Occipital lobe (tissue), 2 donors: ENCODE results near the gene PDE3A. TPM values are rescaled to one million over a fixed set of nuclear protein-coding genes. Genes with fewer than 3 reads are reported as not detected.

Source experiments
- DNase-seq: peaks from one replicate; lab custom pipeline; 2025; lab: John Stamatoyannopoulos, UW
- total RNA-seq: library from RNA; depleted of rRNA; stranded (reverse); fragments of >200 nt; gene quantifications from one replicate; pipeline ENCODE4 v1.2.3, GENCODE V29; 2014

PDE3A gene
- total RNA-seq, 1 donor from 2014 or later, result 7.8 TPM

DNA sequence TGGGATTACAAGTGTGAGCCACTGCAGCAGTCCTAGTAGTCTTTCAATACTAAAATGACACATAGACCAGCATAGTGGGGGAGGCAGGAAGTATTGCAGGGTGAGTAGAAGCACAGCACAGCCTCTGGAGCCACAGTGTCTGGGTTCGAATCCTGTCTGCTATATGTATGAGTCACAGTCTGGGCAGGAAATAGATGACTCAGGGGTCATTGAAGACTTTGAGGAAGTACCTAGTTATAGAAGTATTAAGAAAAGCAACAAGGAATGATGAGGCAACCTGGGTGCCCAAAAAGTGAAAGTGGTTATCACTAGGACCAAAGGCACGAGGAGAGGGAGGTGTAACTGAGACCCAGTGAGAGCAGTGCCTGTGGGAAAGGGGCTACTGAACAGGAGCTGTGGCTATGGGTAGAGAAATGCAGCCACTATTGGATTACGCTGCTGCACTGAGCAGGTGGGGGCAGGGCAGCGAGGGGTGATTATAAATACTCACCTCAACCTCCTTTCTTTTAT is 124.0 kb downstream of the PDE3A start:
- DNase-seq, result no peak

DNA sequence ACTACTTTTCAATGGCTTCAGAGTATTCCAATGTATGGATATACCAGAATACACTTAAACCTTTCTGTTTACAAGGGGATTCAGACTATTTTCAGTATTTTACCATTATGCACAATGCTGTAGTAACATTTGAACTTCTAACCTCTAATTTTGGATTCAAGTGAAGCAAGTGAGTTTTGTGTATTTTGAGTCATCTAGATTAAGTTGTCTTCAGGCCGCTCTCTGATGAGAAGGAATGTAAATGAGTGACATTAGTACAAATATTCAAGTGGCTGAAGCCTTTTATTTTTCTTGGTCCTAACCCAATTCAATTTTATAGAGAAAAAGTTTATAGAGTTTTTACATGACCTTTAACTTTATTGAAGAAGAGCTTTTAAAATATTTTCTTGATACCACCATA is 125.6 kb downstream of the PDE3A start:
- no peak for DNase-seq

DNA sequence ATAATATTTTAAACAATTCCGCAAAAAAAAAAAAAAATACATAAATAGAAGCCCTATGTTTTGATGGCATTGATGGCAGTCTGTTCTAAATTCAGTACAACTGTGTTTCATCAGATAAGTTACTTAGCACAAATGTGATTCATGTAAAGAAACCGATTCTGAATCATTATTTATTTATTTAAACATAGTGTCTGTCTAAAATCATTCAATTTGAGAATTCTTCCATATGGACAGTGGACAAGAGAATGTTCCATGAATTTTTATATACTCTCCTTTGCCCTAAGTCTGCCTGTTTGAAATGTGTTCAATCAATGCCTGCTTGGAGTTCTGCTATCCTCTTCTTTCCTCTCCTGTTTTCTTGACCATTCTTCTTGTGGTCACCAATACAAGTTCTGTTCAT is 126.5 kb downstream of the PDE3A start:
- DNase-seq, result no peak

DNA sequence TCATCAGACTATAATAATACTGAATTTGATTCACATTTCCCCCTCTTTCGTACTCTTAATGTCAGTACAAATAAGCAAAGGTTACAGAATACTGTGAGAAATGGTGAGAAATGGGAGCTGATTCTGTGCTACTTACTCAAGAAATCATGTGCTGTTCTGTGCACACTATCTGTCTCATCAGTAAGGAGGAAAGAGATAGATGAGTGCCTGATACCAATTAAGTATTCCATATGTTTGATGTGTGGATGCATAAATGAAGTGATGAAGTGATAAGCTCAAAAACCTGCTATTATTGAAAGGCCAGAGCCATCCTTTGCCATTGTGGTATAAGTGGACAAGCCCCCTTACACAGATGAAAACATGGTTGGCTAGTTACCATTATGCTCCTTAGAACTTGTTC is 127.7 kb downstream of the PDE3A start:
- no peak for DNase-seq

DNA sequence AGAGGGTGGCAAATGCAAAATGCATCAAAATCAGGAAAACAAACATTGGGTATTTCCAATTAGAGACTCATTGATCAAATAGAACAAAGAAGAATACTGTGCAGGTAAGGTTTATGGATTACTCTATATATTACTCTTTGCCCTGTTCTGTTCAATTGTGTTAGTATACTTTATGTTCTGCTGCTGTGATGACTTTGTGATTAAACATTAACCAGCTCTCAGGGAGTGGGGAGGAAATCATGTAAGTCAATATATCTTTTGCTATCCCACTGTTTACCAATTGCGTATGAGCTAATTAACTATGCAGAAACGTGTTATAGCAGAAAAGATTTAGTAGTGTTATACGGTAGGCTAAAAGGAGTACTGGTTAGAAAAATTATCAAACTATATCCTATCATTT is 129.4 kb downstream of the PDE3A start:
- DNase-seq, result no peak

DNA sequence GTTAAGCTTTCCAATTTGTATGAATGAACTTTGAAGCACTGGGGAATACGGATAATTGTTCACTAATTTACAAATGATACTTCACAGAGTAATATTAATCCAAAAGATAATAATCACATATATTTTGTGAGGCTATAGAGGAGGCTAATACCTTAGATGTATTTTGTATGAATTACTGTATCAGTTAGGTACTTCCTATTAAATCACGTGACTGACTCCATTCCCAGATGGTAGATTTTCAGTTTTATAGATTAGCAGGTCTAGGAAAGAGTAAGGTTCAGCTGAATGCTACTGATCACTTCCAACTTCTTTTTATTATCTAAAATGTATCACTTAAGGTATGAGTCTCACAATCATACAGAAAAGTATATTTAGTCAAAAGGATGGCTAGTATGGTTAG is 133.6 kb downstream of the PDE3A start:
- DNase-seq, result no peak

DNA sequence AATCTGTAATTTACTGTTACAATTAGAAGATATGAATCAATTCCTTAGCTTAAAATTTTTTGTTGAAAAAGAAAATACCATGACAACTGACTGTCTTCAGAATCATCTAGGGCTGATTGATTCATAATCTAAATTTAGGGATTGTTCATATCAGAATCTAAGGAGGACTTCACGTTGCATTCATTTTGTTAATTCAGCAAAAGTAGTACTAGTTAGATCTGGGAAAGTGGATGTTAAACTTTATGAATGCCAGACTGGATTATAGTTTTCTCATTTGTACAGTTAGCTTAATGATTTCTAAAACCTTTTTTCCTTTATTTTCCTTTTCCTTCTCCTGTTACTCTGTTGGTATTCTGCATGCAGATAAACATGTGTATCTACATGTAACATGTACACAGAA is 135.5 kb downstream of the PDE3A start:
- DNase-seq, result no peak

DNA sequence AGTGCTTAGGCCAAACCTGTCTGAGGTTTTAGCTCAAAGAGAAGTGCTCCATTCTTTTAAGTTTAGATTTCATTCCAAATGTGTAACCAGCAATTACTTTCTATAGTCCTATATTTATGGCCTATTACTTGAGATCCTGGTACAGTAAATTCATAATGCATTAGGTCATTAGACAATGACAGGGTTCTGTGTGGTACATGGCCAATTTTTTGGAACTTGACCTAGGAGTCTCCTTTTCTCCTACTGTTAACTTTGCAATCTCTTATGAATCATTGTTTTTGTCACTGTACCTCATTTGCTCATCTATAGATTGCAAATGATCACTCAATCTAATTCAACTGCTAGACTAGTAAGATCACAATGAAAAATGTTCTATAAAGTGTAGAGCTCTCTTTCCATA is 136.7 kb downstream of the PDE3A start:
- no peak for DNase-seq

DNA sequence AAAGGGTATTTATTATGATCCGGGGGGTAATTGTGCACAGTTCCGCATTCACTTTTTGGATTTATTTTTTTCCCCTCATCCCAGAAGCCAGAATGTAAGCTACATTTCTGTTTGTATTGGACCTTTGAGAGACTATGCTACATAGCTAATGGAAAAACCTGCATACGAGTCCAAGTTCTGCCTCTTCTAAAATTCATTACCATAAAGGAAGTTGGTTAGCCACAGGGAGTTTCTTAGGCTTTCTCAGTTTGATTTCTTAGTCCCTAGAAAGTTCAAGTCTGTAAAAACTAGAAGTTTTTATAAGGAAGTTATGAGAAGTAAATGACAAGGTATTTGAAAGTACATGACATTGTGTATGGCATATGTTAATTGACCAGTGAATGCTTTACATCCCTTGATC is 138.7 kb downstream of the PDE3A start:
- no peak for DNase-seq

DNA sequence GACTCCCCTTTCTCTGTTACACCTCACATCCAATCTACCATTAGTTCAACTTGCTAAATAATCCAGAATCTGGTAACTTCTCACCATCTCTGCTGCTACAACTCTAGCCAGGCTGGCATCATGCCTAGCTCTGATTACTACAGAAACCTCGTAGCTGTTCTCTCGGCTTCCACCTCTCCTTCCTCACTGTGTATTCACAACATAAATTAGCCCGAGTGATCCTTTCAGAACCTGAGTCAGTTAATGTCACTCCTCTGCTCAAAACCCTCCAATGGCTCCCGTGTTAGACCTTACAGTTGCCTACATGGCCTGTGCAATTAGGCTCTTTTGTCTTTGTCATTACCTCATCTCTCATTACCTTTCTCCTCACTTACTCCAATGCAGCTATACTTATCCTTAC is 139.4 kb downstream of the PDE3A start:
- DNase-seq, result no peak

DNA sequence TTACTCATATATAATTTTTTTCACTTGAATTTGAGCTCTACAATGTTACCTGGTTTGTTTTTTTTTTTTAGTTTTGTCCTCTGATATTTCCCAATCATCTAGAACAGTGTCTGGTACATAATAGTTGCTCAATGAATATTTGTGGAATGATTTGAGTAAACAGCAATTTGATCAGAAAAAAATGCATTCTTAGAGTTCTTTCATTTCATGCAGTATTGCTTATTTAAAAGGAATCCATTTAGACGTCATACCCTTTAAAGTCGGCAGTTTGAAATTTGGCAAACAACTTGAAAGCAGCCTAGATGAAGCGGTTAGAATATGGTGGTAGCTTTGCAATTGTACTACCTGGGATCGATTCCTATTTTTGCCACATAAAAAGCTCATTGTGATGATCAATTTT is 140.0 kb downstream of the PDE3A start:
- no peak for DNase-seq

DNA sequence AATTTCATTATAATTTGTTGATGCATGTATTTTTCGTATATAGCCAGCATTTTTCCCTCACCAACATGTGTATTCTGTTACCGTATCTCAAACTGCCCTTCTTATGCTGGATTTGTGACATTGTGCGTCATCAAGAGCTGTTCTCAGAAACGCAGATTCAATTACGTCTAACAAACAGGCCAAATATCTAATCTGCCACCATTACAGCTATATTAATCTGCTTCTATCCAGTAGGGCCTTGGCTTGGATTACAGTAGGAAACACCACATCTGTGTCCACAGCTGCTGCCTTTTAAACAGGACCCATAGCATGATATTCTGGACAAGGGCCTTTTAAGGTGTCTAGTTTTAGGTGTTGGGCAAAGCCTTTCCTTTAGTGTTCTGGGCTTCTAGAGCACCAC is 140.6 kb downstream of the PDE3A start:
- DNase-seq, result no peak

DNA sequence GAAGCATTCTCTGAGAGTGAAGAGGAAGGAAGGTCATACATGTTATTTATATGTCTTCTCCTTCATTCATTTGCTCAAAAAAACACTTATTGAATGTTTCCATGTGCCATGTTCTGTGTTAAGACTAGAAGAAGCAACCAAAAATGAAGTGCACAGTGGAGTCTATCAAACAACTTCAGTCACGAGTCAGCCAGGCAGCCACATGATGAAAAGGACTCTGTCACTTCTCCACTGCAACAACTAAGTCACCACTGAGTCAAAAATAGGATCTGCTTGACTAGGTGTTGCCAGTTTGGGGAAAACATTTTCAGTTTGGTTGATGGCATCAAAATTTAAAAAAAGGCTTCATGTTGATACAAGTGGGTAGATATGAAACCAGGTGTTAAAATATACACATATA is 142.5 kb downstream of the PDE3A start:
- no peak for DNase-seq

DNA sequence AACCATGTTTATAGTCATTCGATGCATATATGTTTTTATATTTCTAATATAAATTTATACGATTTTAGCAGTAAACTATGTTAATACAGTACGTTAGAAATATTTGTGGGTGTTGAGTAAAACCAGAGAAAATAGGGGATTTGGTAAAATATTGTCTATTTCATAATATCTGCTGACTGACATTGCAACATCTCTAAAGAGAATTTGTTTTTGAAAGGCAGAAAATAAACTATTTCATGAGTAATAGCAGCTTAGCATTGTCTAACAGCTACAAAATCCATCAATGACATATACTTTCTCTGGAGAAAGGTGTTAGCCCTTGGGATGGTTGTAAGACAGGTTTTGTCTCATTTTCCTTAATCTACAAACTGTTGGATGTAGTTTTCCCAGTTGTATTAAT is 144.9 kb downstream of the PDE3A start:
- no peak for DNase-seq

DNA sequence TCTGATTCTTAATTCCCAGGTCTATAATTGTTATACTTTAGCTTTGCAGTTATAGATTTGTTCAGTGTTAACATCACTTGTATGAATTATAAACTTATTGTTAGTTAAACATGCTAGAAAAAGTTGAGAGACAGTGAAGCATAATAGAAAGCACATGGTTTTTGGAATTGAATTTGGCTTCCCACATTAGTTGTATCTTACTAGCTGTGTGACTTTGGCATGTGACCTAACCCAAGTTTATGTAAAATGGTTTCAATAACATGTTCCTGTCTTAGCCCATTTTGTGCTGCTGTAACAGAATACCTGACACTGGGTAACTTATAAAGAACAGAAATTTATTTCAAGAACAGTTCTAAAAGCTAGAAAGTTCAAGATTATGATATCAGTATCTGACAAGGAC is 146.3 kb downstream of the PDE3A start:
- DNase-seq, result no peak

DNA sequence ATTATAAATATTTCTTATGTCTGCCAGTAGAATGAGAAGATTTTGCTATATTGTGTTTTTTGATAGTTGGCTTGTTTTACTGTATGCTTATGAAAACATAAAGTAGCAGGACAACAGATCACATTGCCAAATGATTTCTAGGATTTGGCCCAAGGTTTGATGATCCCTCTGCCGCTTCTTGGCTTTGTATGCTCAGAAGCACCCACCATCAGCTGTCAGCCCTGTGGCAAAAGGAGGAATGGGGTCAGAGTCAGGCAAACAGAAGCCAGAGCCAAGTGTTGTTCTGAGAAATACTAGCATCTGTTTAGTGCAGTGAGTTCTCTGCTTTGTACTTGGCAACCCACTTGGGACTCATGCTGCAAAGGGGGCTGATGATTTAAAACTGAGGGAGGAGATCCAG is 152.2 kb downstream of the PDE3A start:
- no peak for DNase-seq

DNA sequence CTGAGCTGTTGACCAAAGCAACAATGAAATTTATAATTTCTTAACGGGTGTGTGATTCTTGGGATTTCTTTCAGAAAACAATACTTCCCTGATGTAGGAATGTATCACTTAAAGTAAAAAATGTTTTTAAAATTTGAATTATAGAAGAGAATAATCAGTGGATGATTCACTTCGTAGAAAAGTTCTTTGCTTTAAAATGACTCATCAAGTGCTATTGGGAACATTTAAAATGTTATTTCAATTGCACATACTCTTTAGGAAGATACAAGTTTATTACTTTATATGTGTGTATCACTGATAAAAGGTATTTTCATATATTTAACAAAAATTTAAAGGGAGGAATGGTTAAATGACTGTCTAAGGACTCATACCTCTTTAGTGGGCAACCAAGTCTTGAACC is 155.3 kb downstream of the PDE3A start:
- no peak for DNase-seq

DNA sequence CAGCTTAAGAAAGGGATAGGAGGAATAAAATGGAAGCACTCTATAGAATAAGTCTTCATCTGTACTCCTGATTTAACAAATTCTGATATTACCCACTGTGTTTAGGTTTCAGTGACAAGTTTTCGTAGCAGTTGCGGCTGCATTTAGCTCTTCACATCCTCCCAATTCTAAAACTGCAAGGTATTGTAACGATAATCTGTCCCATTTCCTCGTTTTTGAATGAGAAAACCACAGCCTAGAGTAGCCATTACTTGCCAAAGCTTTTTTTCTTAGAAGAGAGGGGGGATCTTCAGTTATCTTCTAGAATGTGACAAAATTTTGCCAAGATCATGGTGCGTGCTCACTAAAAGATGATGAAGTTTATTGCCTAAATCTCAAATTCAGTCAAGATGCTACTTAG is 155.8 kb downstream of the PDE3A start:
- no peak for DNase-seq

DNA sequence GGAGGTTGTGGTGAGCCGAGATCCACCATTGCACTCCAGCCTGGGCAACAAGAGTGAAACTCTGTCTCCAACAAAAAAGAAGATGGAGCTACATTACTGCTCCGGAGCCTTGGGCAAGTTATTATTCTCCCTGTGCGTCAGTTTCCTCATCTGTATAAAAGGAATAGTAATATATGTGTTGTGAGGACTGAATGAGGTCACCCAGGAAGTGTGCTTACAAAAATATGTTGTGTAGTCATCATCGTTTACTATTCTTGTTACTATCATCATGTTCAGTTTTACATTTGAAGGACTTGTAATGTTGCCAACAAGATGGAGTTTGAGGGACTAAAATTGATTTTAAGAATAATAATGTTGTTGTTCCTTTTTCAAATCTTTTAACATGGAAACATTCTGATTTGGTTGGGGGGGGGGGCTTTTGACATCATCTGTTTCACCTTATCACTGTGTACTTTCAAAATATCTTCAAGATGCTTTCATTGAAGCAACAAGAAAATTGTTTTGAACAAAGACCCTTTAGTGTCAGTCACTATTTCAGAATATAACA is 156.8 kb downstream of the PDE3A start:
- no peak for DNase-seq

DNA sequence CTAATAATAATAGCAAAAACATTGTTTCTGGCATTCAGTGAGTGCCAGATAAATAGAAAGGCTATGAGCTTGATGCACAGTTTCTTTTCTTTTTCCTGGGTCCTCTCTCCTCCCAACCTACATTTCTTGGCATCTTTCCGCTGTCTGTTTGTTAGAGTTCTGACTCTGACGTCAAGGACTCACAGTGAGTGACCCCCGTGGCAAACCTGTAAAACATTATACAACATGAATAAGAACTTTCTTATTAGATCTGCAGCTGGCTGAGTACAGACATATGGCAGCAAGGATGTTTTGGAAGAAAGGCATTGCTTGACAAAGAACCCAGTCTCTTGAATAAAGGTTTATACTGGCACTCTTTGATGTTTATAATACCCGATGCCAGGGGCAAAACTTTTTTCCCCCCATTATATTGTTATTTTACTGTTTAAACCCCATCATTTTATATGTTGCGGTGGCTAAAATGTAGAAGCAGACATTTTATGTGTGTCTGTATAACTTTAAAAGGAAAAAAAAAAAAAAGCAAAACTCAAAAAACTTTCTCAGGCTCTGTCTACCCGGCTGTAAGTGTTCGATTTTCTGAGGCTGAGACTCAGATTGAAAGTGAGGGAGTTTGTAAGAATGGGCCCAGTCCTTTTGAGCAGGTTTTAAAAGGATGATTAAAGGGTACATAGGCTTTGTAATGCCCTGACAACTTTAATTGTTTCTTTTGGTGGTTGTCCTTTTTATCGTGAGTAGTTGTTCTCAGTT is 159.3 kb downstream of the PDE3A start:
- no peak for DNase-seq

DNA sequence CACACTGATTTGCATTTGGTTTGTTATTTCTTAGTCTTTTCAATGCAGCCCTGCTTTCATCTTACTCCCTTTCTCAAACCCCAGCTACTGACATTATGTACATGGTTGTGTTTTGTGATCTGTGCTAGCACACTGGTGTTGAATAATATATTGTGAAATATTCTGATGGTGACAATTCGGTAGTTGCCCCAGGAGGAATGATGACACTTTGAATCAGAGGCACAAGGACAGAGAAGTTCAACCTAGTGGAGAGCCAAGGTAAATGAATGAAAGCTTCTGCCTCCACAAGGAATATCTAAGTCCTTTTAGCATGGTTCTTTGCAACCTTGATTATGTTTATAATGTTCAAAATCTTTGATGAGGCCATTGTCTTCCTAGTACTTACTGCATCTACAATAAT is 159.9 kb downstream of the PDE3A start:
- DNase-seq, result no peak

DNA sequence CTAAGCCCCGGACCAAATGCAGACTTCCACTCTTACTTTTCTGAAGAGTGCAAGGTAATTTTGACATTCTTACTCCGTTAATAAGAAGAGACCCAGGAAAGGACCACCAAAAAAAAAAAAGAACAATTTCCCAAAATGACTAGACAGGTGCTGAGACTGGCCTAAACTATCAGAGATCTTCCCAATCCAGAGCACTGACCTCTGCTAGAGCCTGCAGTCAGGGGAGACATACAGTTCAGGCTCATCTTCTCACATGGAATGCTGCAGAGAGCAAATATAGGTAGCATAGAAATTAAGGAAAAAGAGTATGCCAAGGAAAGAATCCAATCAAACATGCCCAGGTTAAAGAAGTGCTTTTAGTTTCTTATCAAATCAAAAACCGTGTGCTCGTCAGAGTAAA is 177.9 kb downstream of the PDE3A start:
- DNase-seq, result no peak

DNA sequence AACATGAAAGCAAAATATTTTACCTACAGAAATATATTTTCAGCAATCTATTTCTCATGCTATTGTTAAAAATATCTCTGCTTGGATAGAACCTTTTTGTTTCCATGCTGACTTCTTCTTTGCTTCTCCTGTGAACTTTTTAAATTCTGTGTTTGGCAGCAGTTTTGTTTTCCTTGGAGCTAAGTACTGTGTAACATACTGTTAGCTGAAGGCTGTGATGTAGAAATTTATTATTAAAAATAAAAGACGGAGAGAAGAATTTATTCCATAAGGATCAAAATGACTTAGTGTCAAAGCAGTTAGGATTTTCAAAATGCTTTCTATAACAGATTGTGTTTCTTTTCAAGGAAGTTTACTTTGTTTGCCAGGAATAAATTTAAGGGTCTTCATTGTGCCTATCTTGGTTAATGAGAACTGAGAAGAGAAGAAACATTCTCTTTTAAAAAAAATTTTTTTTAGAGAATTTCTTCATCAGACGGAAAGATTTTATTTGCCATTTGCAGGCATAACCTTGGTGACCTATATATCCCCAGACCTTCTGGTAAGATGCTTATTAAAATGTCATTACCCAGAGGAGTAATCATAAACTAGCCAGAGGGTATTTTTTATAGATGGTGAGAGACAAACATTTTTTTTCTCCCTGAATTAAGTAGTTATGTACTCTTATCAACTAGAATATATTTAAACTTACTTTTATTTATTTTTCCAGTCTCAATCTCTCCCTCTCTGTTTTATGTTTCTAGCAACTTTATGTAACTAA is 179.7 kb downstream of the PDE3A start:
- no peak for DNase-seq
